Peyer's patch (tissue), 4 donors: Measurements from ENCODE around the gene PIGZ. TPM values are rescaled to one million over a fixed set of nuclear protein-coding genes. Genes with fewer than 3 reads are reported as not detected.

Source experiments
- DNase-seq, 3 donors: peaks; one replicate each; pipeline ENCODE4 v3.0.0-alpha.2; 2017 to 2019
- H3K27ac ChIP-seq, 4 donors: fragments of 200-600 bp; sonication (generic); one replicate each; pipeline ENCODE4 v1.5.1; 2016 to 2019
- H3K27me3 ChIP-seq, 2 donors: fragments of 200-600 bp; sonication (generic); one replicate each; pipeline ENCODE4 v1.5.1; 2019
- H3K36me3 ChIP-seq, 3 donors: fragments of 200-600 bp; sonication (generic); one replicate each; pipeline ENCODE4 v1.5.1; 2016 to 2019
- H3K4me1 ChIP-seq, 4 donors: fragments of 200-600 bp; sonication (generic); one replicate each; pipeline ENCODE4 v1.5.1; 2016 to 2019
- H3K4me3 ChIP-seq, 4 donors: fragments of 200-600 bp; sonication (generic); 1 replicate in 3 of 4; 2 replicates in 1 of 4; pipeline ENCODE4 v1.5.1; 2016 to 2019; ENCODE audit warnings: mild to moderate bottlenecking in 1 of 4
- H3K9me3 ChIP-seq, 4 donors: fragments of 200-600 bp; sonication (generic); one replicate each; pipeline ENCODE4 v1.5.1; 2016 to 2019; ENCODE audit warnings: mild to moderate bottlenecking in 1 of 4
- CTCF ChIP-seq, 6 experiments: fragments of 450-650 bp in 4 of 6; fragments of 200-600 bp in 2 of 6; sonication (generic) in 1 of 6; IDR thresholded peaks; one replicate each; pipeline ENCODE4 v1.5.1; 2017 to 2019; ENCODE audit warnings: antibody characterized with exemption in 6 of 6, mild to moderate bottlenecking in 3 of 6, moderate library complexity in 1 of 6
- POLR2A ChIP-seq, 2 donors: fragments of 450-650 bp; IDR thresholded peaks; one replicate each; pipeline ENCODE4 v1.5.1; 2017; ENCODE audit warnings: antibody characterized with exemption in 2 of 2, mild to moderate bottlenecking in 2 of 2, moderate library complexity in 2 of 2
- total RNA-seq, 4 donors: library from RNA; depleted of rRNA; stranded (reverse); fragments of >200 nt; gene quantifications; one replicate each; pipeline ENCODE4 v1.1.0, GENCODE V29; 2016

PIGZ gene
- total RNA-seq, 4 donors from 2014 or later: 5.0 to 212 (median 44.5) TPM

GRCh38 chr3:196903740-196904139 is 64.9 kb downstream of the PIGZ start:
- peaks cover 0 to 76% (median 0%) of the 10 kb centered on the region in 3 donors for H3K36me3 ChIP-seq

GRCh38 chr3:196902296-196902695 is 66.3 kb downstream of the PIGZ start:
- Histone ChIP-seq H3K4me1 (no peaks in the 10 kb centered on the region), H3K36me3 (peaks cover 0 to 67% (median 0%) of the 10 kb centered on the region in 3 donors), H3K9me3 (no peaks in the 10 kb centered on the region), H3K27ac (no peak overlapping the region), H3K4me3 (no peak overlapping the region), H3K27me3 (no peaks in the 10 kb centered on the region)
- DNase-seq: no peak
- no peak for TF ChIP-seq POLR2A (IDR thresholded peaks at IDR 0.05)
- TF ChIP-seq CTCF (IDR thresholded peaks at IDR 0.05): no peak

More at GRCh38 chr3:196903740-196904139, 64.9 kb downstream of the PIGZ start:
- TF ChIP-seq CTCF (IDR thresholded peaks at IDR 0.05) (no peak), POLR2A (IDR thresholded peaks at IDR 0.05) (no peak)
- H3K27ac ChIP-seq: no peak overlapping the region
- no peaks in the 10 kb centered on the region for H3K27me3 ChIP-seq
- no peak for DNase-seq
- H3K4me3 ChIP-seq: no peak overlapping the region
- H3K9me3 ChIP-seq: no peaks in the 10 kb centered on the region
- no peaks in the 10 kb centered on the region for H3K4me1 ChIP-seq

- DNase-seq: no peak
- H3K36me3 ChIP-seq: peaks cover 0 to 63% (median 0%) of the 10 kb centered on the region in 3 donors
- H3K9me3 ChIP-seq: no peaks in the 10 kb centered on the region
Measured at GRCh38 chr3:196901768-196902167, 66.9 kb downstream of the PIGZ start.

More at GRCh38 chr3:196901768-196902167, 66.9 kb downstream of the PIGZ start:
- Histone ChIP-seq H3K27ac (no peak overlapping the region), H3K27me3 (no peaks in the 10 kb centered on the region), H3K4me3 (no peak overlapping the region), H3K4me1 (no peaks in the 10 kb centered on the region)
- no peak for TF ChIP-seq CTCF (IDR thresholded peaks at IDR 0.05)
- no peak for TF ChIP-seq POLR2A (IDR thresholded peaks at IDR 0.05)

Other genes with a start within 250 kb of the PIGZ start
- gene PAK2, start 229.0 kb downstream of the PIGZ start, total RNA-seq: 10 to 100 TPM; 42.9 to 65.2 (median 53.5) TPM
- gene SENP5, start 100.9 kb downstream of the PIGZ start, total RNA-seq: 10 to 100 TPM; 29.6 to 75.1 (median 36.9) TPM
- 10 to 100 TPM; 21.7 to 61.1 (median 31.8) TPM for gene NCBP2, start 26.3 kb downstream of the PIGZ start, total RNA-seq
- 100 to 1,000 TPM in 1 of 4 donors, 10 to 100 TPM in 3; 17.3 to 143 (median 50.7) TPM for gene MELTF, start 61.0 kb upstream of the PIGZ start, total RNA-seq